ENCODE measurements around the gene ESYT3. TPM values are rescaled to one million over a fixed set of nuclear protein-coding genes. Genes with fewer than 3 reads are reported as not detected.
"Not testable (repeated sequence)": the region's sequence is repeated elsewhere in the genome, so short reads cannot be mapped to it uniquely, and the experiment has no call there.

ESYT3 gene
- total RNA-seq, 1 donor from 2014 or later: not detected

DNA sequence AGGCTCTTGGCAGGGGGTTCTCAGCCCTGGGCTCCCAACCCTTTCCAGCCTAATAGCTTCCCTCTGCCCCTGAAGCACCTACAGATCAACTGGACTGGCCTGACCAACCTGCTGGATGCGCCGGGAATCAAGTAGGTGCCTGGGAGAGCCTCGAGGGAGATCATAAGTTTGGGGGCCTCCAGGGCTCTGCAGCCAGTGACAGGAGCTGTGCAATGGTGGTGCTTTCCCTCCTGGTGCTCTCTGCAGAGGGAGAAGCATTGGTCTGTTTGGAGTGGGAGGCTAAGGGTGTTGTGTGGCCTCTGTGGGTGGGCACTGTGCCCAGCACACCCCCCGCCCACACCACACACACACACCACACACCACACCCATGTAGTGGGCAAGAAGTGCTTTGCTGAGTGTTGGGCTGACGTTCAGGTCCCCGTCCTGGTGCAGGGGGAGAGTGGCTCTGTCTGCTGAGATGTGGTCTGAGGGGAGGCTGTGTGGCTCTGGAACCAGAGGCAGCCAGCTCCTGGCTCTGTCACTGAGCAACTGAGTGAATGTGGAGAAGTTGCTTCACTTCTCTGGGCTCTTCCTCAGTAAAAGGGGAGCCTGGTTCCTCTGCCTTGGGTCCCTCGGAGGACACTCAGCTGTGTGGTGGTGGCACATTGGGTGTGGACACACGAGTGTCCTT is 26.3 kb downstream of the ESYT3 start:
- no peak for DNase-seq (ENCODE audit: low read depth, low spot score)

DNA sequence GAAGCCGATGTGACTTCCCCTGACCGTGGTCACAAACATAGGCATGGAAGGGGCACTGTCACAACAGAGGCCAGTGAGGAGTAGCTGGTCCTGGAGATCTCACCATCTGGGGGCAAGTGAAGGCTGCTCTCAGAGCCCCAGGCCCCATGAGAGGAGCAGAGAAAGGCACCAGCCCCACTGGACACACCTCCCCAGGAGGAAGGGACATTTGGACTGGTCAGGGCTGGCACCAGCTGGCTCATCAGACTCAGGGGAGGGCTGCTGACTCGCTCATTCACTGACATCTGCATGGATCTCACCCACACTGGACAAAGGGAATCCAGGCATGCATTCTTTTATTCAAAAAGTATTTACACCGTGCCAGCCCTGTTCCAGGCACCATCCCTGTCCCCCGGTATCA is 26.8 kb downstream of the ESYT3 start:
- DNase-seq (ENCODE audit: low read depth, low spot score): no peak

DNA sequence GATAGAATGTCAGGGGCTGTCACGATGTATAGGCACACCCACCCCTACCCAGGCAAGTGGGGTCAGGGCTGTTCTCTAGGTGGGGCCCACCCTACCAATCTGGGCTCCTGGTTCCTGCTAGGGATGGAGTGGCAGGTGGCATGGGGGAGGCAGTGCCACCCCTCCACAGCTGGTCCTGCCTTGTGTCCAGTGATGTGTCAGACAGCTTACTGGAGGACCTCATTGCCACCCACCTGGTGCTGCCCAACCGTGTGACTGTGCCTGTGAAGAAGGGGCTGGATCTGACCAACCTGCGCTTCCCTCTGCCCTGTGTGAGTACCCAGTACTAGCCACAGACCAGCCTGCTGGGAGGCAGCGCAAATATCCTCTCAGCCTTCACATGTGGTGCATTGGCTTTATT is 27.5 kb downstream of the ESYT3 start:
- no peak for DNase-seq (ENCODE audit: low read depth, low spot score)

DNA sequence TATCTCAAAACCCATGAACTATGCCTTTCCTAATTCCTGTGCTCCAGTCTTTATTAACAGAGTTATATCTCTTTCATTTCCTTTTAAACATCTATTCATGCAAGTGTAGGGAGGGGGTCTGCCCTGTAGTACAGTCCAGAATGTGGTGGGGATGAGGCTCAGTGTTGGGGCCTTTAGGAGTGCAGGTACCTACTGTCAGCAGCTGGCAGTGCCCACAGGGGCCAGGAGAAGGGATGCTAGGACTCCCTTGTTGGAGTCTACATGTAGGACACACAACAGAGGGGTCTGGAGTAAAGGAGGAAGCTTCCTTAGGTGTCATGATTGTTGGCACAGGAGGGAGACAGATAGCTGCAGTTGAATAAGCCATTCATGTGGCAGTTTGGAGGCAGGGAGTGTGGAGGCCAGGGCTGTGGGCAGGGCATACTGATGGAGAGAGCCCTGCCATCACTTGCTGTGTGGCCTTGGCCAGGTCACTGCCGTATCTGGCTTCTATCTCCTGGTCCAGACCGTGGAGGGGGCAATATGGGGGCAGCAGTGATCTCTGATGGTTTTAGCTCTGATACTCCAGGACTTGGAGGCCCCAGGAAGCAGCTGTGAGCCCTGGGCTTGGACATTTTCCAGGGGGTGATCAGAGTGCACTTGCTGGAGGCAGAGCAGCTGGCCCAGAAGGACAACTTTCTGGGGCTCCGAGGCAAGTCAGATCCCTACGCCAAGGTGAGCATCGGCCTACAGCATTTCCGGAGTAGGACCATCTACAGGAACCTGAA is 29.5 kb downstream of the ESYT3 start:
- no peak for DNase-seq (ENCODE audit: low read depth, low spot score)

DNA sequence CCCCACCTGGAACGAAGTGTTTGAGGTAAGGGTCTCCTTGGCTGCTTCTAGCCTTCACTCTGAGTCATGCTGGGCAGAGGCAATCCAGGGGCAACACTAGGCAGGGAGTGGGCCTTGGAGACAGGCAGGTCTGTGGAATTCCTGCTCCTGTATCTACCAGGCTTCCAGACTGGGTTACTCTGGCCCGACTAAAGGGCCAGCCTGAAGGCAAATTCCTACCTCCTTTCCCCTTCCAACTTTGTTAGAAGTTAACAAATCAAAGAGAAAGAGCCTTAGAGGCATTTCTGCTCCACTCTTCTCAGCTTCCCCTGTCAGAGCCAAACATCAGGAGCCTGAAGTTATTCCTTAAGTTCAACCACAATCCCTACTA is 30.1 kb downstream of the ESYT3 start:
- no peak for DNase-seq (ENCODE audit: low read depth, low spot score)

DNA sequence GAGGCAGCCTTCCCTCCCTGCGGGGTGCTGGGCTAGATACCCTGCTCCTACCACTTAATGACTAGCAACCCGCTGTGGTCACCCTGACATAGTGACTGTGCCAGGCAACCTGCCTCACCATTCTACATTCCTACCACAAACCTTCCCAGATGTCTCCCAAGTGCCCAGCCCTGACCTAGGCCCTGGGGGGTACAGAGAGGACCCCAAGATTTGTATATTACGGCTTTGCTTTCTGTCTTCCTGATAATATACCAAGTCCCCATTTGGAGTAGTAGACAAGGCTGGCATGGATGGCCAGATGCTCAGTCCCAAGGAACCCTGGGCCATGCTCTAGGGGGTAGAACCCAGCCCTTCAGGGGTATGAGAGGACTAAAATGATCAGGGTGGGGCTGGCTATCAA is 31.0 kb downstream of the ESYT3 start:
- DNase-seq (ENCODE audit: low read depth, low spot score): no peak

DNA sequence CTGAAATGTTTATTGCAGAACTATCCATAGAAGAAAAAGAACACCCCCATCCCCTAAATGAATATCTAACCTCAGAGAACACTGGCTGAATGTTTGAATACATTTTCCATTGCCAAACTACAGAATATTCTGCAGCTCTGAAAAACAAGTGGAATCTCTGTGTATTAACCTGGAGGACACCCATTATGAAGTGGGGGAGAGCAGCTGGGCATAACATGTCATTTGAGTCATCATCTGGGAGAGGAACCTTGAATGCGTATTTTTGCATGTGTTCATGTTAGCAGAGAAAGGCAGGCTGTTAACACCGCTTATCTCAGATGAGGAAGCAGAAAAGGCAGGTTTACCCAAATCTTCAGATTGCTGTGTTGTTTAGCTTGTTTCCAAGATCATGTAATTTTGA is 31.5 kb downstream of the ESYT3 start:
- no peak for DNase-seq (ENCODE audit: low read depth, low spot score)

DNA sequence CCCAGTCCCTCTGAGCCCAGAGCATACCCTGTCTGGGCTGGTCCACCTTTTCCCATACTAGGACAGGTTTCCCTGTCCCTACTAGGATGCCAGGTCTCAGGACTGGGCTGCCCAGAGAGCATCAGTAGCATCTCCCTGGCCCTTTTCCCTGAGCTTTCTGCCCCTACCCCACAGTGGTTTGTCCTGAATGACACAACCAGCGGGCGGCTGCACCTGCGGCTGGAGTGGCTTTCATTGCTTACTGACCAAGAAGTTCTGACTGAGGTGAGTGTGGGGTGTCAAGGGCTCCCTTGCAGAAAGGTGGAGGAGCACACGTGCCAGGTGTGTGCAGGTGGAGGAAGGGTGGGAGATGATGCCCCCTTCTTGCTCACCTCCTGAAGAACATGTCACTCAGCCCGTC is 33.5 kb downstream of the ESYT3 start:
- DNase-seq (ENCODE audit: low read depth, low spot score): no peak

DNA sequence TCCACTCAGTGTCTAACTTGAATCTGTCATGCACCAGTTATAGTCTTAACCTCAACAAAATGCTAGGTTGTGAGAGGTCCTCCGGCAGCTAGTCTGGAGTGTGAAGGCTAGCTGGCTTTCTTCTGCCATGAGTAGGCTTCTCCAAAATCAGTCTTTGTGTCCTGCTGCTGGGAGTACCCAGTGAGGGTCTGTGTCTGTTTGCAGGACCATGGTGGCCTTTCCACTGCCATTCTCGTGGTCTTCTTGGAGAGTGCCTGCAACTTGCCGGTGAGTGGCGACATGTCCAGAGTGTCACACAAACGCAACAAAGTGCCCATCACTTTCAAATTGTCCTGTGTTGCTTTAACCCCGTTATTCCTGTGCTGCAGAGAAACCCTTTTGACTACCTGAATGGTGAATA is 34.0 kb downstream of the ESYT3 start:
- DNase-seq (ENCODE audit: low read depth, low spot score): no peak

DNA sequence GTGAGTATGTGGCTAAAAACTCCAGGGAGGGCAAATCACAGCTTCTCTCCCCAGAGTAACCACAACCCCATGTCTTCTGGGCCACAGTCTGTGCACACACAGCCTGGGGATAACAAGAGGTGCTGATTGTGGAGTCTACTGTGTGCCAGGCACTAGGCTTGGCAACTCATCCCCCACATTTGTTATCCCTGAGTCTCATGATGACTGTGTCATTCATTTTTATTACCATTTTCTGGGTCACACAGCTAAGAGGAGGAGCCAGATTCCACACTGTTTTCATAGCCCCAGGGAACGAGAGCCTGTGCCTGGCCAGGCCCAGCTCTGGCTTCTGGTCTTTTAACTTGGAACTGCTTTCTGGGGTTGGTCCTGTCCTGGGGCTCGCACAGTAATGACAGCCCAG is 34.5 kb downstream of the ESYT3 start:
- no peak for DNase-seq (ENCODE audit: low read depth, low spot score)

DNA sequence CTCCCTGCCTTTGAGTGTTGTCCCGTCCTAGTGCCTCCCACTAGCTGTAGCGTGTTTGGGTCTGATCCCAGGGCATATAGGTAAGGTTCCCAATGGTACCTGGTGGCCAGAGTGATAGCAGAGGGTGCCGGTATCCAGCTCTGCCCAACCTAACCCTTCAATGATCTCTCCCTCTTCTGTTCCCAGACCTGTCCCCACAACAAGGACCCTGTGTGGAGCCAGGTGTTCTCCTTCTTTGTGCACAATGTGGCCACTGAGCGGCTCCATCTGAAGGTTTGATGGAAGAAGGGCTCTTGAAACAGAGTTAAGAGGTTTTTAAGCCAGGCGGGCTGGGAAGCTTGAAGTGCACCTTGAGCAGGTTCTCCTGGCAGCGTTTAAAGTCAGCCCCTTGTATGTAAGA is 35.5 kb downstream of the ESYT3 start:
- DNase-seq (ENCODE audit: low read depth, low spot score): no peak

DNA sequence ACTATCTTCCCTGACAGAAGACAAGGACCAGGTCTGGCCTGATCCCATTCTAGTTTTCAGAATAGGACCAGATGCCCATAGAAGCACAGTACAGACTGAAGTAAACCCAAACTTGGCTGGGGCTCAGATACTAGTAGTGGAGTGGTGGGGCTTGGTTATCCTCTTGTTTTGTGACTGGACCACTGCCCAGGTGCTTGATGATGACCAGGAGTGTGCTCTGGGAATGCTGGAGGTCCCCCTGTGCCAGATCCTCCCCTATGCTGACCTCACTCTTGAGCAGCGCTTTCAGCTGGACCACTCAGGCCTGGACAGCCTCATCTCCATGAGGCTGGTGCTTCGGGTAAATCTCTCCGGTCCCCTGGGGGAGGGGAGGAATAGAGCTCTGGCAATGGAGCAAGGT is 36.3 kb downstream of the ESYT3 start:
- no peak for DNase-seq (ENCODE audit: low read depth, low spot score)

DNA sequence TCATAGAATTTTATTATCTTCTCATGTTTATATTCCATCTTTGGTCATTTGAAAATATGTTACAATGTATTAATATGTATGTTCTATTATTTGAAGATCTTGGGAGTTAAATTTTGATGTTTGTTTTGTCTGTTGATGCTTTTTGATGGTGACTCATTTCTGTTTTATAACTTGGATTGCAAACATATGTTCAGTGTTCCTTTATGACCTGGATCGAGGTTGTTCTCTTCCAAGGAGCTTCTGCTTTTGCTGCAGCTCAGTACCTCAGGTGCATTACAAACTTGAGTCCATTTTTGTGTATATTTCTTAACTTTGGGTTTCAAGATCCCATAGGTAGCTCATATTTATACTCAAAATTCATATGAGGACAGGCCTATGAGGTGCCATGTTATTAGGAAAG is 37.1 kb downstream of the ESYT3 start:
- DNase-seq (ENCODE audit: low read depth, low spot score): no peak

DNA sequence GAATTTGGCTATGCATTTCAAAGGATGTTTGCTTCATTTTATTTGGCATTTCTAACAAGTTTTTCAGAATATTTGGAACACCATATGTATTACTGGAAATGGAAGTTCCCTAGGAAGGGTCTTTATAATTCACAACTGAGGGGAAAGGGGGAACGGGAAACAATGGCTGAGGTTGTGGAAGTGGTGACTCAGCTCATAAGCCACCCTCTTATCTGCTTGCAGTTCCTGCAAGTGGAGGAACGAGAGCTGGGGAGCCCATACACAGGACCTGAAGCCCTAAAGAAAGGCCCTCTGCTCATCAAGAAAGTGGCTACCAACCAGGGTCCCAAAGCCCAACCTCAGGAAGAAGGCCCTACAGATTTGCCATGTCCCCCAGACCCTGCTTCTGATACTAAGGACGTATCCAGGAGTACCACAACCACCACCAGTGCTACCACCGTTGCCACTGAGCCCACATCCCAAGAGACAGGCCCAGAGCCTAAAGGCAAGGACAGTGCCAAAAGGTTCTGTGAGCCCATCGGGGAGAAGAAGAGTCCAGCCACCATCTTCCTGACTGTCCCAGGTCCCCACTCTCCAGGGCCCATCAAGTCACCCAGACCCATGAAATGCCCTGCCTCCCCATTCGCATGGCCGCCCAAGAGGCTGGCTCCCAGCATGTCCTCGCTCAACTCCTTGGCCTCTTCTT is 37.9 kb downstream of the ESYT3 start:
- DNase-seq (ENCODE audit: low read depth, low spot score): no peak

DNA sequence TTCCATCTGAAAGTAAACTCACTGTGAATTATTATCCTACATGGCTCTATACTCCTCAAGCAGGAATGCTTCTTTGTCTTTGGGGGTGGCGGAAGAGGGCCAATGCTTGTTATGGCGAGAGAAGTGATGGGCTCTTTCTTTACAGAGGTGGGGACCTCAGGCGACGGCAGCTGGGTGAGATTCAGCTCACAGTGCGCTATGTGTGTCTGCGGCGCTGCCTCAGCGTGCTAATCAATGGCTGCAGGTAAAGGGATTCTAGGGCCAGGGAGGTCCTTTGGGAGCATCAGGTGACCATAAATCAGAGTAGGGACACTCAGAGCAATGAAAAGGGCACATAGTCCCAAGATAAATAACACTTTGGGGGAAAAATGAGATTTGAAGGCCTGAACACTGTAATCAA is 39.0 kb downstream of the ESYT3 start:
- no peak for DNase-seq (ENCODE audit: low read depth, low spot score)

DNA sequence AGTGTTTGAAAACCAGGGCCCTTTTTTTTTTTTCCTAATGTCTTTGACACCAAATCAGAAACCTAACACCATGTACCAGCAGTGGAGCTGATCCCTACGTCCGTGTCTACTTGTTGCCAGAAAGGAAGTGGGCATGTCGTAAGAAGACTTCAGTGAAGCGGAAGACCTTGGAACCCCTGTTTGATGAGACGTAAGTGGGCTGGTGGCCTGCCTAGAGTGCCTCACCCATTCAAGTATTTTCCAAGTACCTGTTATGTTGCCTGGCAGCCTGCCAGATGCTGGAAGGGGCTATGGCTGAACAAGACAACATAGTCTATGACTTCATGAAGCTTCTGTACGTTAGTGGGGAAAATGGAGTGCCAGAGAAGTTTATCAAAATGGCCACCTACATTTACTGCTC is 39.7 kb downstream of the ESYT3 start:
- no peak for DNase-seq (ENCODE audit: low read depth, low spot score)

DNA sequence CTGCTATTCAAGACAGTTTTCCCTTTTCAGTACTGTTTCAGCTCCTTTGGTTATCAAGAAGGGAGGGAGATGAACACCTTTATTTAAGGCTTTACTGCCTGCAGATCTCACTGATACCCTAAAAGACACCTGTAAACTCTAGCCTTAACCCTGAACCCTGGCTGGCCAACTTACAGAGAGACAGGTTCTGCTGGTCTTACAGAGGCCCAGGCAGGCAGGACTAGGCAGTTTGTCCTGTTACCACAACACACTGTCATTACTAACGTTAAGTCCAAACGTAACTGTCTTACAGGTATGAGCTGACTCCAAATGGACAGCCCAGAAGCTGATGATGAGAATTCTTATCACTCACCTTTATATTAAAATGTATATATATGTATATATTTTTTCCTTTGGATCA is 42.1 kb downstream of the ESYT3 start:
- DNase-seq (ENCODE audit: low read depth, low spot score): no peak

DNA sequence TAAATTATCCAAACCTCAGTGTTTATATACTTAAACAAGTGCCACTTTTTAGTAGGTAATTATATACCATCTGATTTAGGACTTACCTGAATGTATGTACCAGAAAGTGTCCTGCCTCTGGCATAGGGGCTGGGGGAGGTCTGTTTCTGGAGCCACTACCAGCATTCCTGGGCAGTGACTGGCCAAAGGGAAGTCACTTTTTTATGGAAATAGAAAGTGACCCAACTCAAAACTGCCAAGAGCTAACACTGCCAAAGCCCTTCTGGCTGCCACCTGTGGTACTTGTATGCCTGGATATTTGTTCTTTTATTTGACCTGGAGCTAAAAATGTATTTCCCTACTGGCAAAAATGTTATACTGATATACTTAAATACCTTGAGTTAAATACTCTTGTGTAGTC is 42.7 kb downstream of the ESYT3 start:
- no peak for DNase-seq (ENCODE audit: low read depth, low spot score)

DNA sequence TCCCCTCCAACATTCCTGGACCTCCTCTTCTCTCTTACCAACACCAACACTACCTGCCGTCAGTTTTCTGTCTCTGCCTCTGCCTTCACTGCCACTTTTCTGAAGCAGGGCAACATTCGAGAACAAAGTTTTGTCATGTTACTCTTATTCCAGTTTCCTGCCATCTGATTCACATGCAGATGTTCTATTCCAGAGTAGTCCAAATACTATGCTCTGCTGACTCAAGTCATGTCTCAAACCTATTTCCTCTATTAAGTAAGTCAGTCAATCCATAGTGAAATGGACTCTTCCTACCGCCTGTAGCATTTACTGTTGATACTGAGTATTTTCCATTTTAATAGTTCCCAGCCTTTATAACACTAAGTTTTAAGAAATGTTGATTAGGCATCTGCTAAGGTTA is 43.4 kb downstream of the ESYT3 start:
- DNase-seq (ENCODE audit: low read depth, low spot score): no peak

DNA sequence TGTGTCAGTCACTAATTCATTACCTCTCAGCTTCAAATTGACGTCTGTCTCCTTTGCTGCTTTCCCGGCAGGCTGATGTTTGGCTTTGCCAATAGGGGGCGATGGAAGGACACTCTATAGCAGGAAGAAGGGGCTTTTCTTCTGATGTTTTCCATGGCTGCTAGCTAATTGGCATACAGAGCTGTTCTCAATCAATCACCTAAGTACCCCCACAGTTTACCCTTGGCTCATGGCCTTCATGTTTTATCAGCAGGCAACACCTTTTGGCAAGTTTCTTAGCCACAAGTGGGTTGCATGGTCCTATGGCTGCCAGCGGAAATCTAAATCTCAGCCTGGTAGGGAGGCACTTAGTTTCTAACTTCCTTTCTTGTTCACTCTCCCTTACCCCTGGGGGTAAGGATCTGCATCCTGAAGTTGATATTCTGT is 45.0 kb downstream of the ESYT3 start:
- DNase-seq (ENCODE audit: low read depth, low spot score): no peak

DNA sequence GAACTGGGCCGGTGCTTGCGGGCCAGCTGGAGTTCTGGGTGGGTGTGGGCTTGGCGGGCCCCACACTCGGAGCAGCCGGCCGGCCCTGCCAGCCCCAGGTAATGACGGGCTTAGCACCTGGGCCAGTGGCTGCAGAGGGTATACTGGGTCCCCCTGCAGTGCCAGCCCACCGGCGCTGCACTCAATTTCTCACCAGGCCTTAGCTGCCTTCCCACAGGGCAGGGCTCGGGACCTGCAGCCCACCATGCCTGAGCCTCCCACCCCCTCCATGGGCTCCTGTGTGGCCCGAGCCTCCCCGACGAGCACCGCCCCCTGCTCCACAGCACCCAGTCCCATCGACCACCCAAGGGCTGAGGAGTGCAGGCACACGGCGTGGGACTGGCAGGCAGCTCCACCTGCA is 50.3 kb downstream of the ESYT3 start:
- DNase-seq (ENCODE audit: low read depth, low spot score): not testable (repeated sequence)

DNA sequence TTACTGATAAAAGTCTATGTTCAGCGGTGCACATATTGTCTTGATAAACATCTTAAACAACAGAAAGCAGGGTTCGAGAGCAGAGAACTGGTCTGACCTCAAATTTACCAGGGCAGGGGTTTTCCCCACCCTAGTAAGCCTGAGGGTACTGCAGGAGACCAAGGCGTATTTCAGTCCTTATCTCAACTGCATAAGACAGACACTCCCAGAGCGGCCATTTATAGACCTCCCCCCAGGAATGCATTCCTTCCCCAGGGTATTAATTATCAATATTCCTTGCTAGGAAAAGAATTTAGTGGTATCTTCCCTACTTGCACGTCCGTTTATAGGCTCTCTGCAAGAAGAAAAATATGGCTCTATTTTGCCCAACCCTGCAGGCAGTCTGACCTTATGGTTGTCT is 52.2 kb downstream of the ESYT3 start:
- not testable (repeated sequence) for DNase-seq (ENCODE audit: low read depth, low spot score)

DNA sequence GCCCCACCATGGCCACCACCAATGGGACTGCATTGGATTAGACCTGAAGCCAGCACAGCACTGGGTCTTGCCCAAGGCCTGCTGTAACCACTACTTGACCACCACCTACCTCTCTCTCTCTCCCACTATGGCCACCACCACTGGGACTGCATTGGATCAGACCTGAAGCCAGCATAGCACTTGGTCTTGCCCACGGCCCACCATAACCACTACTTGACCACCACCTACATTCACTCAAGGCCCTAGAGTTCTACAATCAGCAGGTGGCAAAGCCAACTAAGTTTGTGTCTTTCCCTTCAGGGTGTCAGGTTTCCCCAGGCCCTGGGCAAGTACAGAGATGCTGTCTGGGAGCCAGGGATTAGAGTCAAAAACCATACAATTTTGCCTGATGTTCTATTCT is 57.6 kb downstream of the ESYT3 start:
- no peak for DNase-seq (ENCODE audit: low read depth, low spot score)

All from pulmonary artery endothelial cell (primary cell).